SHP77 treated with DMSO at 0.1 percent for 48 hours (cell line): ENCODE results near the gene TMEM52.

Experiments used
- DNase-seq: peaks from one replicate; lab custom pipeline; 2025; lab: John Stamatoyannopoulos, UW

TMEM52 gene

DNA sequence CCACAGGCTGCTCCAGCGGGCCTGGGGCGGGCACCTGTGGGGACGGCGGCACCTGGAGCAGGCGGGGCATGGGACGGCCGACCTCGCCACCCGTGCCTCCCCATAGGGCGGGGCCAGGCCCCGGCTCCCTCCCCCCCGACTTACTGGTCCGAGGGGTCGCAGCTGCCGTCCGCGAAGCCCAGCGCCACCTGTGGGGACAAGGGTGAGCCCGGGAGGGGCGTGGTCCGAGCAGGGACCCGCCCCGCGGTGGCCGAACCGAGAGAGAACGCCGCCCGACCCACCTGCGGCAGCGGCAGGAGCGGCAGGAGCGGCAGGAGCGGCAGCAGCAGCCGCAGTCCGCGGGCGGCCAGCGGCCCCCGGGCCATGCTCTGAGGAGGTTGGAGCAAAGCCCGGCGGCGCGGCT, at the start of gene TMEM52:
TMEM52 (minus strand) TSS at position 379 of the 403 bp plus-strand sequence; CDS start at position 365, 14 bp downstream.
- DNase-seq = no peak

DNA sequence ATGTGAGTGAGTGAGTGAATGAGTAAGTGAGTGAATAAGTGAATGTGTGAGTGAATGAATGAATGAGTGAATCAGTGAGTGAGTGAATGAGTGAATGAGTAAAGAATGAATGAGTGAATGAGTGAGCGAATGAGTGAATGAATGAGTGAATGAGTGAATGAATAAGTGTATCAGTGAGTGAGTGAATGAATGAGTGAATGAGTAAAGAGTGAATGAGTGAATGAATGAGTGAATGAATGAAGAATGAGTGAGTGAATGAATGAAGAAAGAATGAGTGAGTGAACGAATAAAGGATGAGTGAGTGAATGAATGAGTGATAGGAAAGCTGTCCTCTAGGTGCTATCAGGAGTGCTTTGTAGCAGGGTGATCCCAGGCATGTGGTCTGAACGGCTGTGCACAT, 48.8 kb upstream of the TMEM52 start:
- no peak for DNase-seq

DNA sequence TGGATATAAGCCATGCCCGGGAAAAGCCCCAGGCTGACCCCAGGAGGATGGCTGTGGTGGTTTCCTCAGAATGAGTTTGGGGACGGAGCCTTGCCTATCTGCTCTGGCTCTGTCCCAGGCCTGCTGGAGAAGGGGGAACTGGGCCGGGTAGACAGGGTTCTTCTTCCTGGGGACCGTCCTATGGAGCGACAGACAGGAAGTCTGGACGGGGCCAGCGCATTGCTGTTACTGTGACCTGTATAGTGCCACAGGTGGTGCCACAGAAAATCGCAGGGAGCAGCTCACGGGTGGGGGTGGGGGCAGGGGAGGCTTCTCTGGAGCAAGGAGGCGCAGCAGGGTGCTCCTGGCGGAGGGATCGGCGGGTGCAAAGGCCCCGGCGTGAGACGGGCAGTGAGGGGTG, 48.1 kb upstream of the TMEM52 start:
- DNase-seq = no peak

DNA sequence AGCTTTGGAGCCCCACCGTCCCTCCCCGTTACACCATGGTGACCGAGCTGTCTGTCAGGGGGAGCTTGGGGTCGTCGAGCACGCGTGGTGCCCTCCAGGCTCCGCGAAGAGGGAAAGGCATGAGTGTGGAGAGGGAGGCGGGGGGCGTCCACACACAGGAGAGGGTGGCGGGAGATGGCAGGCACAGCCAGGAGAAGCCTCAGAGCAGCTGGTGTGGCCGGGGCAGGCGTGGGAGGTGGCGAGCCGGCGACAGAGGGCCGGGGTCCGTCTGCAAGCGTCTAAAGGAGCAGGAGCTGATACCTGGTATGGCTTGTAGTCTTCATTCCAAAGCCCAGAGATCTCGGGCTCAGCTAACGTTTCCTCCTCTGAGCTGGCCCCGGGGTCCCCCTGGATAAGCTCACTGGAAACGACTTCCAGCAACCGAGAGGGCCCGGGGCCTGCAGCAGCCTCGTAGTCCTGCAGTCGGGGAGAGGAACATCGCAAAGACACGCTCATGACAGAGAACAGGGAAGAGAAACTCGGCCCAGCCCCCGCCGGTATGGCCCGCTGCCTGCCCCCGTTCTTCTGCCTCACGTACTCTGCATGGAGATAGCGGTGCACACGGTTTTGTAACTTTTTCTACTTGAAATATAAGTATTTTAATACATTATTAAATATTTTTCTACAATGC, 47.1 kb upstream of the TMEM52 start:
- no peak for DNase-seq

DNA sequence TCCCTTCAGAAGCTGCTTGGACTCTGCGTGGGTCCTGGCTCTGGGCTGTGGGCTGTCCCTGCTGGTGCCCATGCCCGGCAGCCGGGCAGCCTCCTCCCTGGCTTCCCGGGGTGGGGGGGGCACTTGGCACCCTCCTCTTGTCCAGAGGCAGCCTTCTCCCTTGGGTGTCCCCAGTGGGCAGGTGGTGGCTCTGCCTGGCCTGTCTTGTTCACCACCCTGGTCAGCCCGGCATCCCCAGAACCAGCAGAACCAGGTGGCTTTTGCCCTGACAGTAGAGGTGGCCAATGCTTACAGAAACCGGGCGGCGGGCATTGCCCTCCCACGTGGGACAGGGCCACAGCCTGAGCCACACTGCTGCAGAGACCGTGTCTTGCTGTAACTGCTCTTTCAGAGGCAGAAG, 46.5 kb upstream of the TMEM52 start:
- no peak for DNase-seq

DNA sequence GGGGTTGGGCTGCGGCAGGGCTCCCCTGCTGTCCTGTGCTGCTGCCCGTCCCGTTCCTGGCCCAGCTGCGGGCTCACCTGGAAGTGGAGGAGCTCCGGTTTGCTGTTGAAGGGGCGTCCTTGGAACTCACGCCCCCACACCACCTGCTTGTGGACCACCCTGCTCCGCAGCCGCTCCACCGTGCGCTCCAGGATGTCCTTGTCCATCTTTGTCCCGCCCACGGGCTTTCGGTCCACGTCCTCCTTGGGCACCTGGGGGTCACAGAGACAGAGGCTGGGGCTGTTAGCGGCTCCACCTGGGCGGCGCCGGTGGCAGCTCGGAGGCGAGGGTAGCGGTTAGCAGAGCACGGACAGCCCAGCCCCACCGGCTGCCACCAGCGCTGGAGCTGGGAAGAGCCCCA, 45.7 kb upstream of the TMEM52 start:
- DNase-seq = no peak

DNA sequence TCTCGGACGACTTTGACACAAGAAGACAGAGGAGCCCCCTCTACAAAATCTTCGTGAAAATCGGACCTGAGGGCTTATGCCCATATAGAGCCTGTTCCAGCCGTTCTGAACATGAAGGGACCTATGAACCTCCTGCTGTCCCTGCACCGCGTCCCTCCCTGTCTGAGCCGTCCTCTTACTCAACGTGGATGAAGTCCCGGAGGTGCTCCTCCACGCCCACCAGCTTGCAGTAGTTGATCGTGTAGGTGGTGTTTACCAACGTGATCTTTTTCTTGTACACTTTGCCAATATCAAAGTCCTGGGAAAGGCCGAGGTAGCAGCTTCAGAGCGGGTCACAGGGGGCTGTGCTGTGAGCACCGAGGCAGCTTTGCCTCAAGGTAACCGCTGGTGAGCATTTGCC, 44.5 kb upstream of the TMEM52 start:
- DNase-seq = no peak

DNA sequence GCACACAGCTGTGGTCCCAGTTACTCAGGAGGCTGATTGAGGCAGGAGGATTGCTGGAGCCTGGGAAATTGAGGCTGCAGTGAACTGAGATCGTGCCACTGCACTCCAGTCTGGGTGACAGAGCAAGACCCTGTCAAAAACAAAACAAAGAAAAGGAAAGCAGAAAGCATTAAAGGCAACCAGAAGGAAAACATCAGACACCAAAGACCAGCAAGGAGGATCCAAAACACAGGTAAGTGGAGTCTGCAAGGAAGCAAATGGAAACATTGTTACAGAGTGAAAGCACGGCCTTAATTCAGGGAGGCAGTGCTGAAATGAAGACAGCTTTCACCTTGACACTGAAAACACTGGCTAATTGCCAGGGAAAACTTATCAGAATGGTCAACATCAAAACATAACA, 43.7 kb upstream of the TMEM52 start:
- no peak for DNase-seq

DNA sequence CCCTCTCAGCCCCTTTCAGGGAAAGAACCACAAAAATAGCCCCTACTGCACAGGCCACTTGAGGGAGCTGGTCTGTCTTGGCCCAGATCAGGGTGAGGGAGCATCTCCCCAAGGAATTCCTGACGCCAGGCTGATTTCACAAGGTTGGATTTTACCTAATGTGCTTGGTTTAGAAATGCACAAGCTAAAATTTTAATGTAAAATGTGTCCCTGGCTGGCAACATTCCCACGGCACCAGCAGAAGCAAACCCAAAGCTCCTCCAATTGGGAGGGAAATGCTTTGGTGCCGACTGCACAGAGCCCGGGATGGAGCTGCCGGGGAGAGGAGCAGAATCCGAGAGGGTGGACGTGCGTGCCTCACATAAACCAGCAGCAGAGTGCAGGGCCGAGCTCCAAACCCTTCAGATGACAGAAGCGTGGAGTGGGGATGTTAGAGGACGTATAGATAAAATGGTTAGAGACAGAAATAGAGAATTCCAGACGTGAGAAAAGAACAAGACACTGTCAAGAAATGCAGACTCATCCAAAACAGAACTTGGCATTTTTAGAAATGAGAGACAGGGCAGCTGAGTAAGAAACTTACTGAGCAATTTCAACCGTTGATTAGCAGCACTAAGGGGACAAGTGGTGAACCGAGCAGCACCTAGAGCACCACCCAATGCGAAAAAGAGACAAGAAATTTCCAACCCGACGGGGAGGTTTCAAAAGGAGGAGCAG, 41.6 kb upstream of the TMEM52 start:
- no peak for DNase-seq

DNA sequence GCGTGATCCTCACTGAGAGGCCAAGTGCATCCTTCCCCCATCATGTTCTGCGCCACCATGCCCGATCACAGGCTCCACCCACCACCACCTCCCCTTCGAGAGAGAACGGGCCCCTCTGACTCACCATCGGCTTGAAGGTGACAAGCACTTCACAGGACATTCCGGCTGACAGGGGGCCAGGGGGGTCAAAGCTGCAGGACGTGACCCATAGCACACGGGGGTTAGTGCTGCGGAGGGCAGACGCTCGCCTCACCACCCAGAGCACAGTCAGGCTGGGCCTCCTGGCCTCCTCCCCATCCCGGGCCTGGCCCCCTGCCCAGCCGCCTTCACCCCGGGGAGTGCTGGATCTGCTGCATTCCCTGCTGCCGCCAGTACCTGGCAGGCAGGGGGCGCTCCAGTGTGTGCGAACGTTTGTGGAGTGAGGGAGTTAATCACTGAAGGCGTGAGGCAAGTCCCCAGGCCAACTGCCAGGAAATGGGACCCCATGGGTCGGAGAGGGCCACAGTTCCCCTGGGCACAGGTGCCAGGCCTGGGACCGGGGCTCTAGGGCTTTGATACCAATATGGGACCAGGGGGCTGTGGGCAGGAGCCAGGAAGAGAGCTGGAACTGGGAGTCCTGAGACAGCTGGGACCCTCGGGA, 40.9 kb upstream of the TMEM52 start:
- DNase-seq = peak; percentile 79

DNA sequence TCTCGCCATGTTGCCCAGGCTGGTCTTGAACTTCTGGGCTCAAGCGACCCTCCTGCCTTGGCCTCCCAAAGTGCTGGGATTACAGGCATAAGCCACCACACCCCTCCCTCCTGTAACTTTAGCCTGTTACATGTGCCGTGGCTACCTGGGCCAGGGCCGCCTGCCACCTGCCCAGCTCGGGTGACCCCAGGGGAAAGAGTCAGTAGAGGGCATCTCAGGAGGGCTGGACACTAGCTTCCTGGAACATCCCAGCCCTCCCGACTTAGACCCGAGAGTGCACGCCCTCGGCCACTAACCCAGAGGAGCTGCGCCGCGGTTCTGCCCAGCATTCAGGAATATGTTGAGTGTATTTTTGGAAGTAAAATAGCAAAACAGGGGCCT, 40.4 kb upstream of the TMEM52 start:
- no peak for DNase-seq

DNA sequence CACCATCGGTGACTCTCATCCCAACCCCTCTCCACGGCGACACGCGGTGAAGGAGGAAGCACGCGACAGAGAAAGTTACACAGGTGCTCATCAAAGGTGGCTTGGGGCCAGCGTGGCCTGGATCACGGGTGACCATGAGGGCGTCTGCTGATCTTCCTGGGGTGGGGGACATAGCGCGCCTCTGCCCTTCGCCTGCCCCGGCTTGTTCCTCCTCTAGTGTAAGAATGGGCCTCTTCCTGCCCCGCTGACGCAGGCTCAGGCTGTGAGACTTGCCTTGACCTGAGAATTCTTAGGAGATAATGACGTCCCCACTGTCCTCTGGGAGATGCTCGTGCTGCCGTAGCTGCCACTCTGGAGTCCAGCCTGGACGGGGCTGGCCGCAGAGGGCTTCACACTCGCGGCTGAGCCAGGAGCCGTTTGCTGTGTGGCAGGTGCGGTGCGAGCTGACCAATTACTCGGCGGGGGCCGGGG, 39.0 kb upstream of the TMEM52 start:
- no peak for DNase-seq

DNA sequence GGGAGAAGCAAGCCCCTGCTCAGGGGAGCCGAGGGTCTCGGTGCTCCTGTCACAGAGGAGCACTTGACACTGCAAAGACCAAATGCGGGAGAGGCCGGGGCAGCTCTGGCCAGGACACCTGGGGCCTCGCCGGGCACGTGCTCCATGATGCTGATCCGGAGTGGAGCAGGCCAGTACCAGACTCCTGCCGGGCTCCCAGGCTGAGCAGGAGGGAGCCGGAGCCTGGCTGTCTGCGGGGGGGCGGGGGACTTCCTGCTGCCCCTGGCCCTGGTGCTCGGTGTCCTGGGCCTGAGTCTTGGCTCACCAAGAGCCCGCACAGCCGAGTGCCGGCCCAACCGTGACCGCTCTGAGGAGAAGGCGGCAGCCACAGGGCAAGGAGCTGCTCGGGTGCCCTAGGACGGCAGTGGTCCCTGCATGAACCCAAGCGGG, 38.5 kb upstream of the TMEM52 start:
- no peak for DNase-seq

DNA sequence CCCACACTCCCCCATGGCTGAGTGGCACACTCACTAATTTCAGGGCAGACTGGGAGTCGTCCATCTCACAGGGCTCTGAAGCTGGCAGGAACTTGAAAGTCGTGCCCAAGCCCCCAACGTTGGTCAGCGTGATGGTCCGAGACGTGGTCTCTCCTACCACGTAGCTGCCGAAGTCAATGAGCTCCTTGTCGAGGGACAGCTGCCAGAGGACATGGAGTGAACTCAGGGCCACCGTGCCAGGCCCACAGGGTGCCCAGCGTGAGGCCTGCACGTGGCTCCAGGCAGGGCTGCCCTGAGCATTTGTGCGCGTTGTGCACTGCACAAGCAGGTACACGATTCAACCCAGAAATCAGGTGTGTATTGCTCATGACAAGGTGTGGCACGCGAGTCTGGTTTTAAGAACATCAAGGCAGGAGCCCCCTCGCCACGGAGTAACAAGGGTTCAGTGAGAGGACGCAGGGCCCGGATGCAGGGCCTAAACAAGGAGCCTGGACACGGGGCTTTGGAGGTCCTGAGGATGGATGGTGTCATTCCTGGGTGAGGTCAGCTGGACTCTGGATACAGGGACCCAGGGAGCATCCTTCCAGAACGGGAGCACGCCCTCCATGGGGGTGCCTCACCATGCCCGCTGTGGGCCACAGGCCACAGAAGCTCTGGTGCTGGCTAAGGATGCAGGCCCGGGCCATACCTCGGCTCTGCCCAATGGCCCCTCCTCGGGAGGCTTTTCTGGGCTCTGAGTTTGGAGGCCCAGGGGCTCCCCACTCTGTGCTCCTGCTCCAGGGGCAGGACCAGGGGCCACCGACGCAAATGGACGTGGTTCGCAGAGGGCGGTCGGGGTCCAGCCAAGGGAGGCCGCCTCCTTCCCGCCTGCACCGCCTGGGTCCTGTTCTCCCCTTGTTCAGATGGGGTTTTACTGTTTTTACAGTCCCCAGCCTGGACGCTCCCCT, 37.8 kb upstream of the TMEM52 start:
- DNase-seq = no peak

DNA sequence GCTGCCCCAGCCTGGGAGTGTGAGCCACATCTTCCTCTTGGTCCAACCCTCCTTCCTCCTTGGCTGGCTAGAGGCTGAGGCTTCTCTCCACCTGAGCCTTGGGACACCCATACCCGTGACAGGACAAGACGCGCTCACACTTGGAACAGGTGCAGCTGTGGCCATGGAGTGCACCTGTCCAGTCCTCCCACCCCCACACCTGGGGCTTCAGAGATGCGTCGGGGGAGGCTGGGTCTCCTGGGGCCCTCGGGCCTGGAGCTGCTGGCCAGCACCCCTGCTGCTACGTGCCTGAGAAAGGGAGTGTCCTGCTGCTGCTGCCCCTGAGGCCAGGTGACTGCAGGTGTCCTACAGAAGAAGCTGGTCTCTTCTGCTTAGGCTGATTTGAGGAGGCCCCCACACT, 37.0 kb upstream of the TMEM52 start:
- DNase-seq = no peak

DNA sequence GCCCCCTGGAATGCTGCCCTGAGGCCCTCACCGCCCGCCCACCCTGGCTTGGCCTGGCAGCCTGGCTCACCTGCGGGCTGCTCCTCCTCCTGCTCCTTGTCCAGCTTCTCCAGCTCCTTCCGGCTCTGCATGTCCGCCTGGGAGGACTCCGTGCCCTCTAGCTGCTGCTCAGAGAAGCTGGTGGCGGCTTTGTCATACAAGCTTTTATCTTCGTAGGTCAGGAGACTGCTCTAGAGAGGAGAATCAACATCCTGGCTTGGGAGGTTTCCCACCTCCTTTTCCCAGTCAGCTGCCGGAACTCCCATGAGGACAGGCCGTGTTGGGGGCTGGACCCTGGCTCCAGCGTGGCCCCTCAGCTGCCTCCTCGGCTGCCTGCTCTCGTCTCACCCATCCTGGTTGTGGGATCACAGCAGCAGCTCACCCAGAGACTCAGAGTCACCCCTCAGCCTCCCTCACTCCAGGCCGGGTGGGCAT, 36.6 kb upstream of the TMEM52 start:
- DNase-seq = no peak

DNA sequence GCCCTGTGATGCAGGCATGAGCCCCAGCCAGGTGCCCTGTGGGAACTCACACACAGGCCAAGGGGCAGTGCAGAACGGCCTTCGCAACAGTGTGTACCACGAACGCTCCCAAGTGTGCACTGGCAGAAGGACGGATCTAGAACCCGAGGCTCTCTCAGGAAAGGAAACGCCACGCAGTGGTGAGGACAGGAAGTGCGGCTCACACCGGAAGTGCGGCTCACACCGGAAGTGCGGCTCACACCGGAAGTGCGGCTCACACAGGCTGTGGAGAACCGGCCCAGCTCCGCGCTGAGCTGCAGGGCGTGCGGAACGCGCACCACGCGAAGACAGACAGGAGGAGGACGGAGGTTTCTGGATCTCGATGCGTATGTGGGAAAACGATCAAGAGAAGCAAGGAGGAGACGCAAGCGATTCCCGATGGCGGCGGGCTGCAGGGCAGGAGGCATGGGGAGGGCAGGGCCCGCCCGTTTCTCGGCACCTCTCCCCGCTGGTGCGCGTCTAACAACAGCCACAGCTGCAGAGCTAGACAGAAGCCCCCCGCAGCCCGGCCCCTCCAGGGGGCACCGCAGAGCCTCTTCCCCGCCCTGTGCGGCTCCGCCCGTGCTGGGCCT, 35.9 kb upstream of the TMEM52 start:
- DNase-seq = no peak

DNA sequence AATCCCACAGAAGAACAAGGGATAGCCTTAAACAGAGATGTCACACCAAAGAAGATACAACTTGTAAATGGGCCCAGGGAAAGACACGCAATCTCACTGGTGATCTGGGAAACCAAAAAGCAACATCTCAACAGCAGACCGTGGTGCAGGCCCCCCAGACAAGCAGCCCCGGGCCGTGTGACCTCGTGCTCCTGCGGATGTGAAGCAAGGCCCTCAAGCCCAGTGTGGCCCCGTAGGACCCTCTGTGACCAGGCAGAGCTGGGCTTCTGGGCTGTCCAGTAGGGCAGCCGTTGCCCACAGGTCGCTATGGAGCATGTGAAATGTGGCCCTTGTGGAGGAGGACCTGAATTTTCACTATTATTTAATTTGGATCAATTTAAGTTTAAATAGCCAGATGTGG, 34.9 kb upstream of the TMEM52 start:
- DNase-seq = no peak

DNA sequence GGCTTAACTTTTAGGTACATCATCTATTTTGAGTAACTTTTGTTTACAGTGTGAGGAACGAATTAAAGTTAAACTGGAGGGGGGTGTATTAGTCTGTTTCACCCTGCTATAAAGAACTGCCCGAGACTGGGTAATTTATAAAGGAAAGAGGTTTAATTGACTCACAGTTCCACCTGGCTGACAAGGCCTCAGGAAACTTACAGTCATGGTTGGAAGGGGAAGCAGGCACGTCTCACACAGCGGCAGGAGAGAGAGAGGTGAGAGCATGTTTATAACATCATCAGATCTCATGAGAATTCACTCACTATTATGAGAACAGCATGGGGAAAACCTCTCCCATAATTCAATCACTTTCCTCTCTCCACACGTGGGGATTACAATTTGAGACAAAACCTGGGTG, 31.9 kb upstream of the TMEM52 start:
- no peak for DNase-seq

DNA sequence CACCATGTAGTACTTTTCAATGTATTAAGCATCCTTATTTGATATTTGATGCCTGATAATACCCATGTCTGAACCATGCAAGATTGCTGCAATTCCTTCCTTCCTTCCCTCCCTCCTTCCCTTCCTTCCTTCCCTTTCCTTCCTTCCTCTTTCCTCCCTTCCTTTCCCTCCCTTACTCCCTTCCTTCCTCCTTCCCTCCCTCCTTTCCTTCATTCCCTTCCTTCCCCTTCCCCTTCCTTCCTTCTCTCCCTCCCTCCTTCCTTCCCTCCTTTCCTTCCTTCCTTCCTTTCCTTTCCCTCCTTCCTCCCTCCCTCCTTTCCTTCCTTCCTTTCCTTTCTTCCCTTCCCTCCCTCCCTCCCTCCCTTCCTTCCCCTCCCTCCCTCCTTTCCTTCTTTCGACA, 29.7 kb upstream of the TMEM52 start:
- no peak for DNase-seq

DNA sequence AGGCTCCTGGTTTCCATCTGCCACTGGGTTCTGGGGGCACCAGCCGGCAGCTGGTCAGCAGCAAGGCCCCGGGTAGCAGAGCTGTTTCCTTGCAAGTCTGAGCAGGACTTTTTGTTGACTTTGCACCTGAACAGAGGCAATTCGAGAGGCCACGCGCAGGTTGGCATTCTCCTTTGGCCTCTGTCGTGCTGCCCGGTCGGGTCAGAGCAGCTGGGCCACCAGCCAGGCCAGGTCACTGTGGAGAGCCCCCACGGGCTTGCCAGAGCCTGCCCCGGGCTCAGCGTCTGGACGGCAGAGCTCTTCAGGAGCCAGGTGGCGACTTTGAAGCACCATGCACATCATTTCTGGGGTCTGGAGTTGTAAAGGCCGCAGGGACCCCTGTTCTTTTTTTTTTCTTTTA, 28.4 kb upstream of the TMEM52 start:
- peak; percentile 74 for DNase-seq

DNA sequence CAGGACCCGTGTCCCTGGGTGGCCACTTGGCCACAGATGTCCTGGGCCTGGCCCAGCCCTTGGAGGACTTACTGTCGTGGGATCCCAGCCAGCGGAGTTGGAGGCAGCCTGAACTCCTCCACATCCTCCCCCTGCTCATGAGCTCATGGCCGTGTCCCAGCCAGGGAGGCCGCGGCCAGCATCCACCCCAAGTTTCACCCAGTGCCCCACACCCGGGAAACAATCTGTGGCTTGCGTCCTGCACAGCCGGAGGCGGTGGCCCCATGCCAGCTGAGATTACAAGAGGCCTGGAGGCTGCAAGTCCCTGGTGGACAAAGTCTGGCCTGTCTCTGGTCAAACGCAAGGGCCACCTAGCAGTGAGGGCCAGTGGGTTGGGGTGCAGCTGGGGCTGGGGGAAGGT, 27.5 kb upstream of the TMEM52 start:
- peak; percentile 32 for DNase-seq
